ENCODE data around the gene KIAA1958. TPM values are rescaled to one million over a fixed set of nuclear protein-coding genes. Genes with fewer than 3 reads are reported as not detected.

The KIAA1958 gene
- polyA plus RNA-seq, 3 donors: 1.9 to 4.2 (median 1.9) TPM

GRCh38 chr9:112445196-112445595 is 41.4 kb upstream of the KIAA1958 start:
- no peak overlapping the region for H3K9ac ChIP-seq (ENCODE audit: insufficient read depth, low read length, poor library complexity, severe bottlenecking)
- peak overlapping the region in 1 of 7 donors; percentile 50 for H3K27ac Mint-ChIP-seq

GRCh38 chr9:112446080-112446479 is 40.5 kb upstream of the KIAA1958 start:
- Histone ChIP-seq H3K9ac (ENCODE audit: insufficient read depth, low read length, poor library complexity, severe bottlenecking) (no peak overlapping the region), H3K4me2 (replicated peaks; ENCODE audit: extremely low read depth, low read length, poor library complexity, severe bottlenecking) (no peak overlapping the region), H4K20me1 (ENCODE audit: insufficient read depth, low read length) (no peaks in the 10 kb centered on the region), H2AFZ (ENCODE audit: insufficient read depth, low read depth, low read length, poor library complexity, severe bottlenecking) (no peak overlapping the region), H3K36me3 (replicated peaks in 1 of 2; ENCODE audit: control insufficient read depth in 1 of 2, insufficient read depth in 2 of 2, low read length in 2 of 2) (peaks cover 0 to 9% of the 10 kb centered on the region in 2 donors), H3K9me3 (replicated peaks in 1 of 2; ENCODE audit: control insufficient read depth in 1 of 2, insufficient read depth in 1 of 2, low read length in 2 of 2) (no peaks in the 10 kb centered on the region), H3K27ac (ENCODE audit: low read depth in 1 of 2, low read length in 2 of 2) (peak overlapping the region in 1 of 2 donors; percentile 58), H3K27me3 (ENCODE audit: control insufficient read depth in 2 of 2, insufficient read depth in 2 of 2, low read length in 2 of 2) (no peaks in the 10 kb centered on the region), H3K4me1 (ENCODE audit: control insufficient read depth in 1 of 2, insufficient read depth in 2 of 2, low read length in 2 of 2) (peaks cover 8 to 21% of the 10 kb centered on the region in 2 donors), H3K4me3 (replicated peaks in 1 of 3; ENCODE audit: low read depth in 2 of 3, low read length in 3 of 3) (no peak overlapping the region), H3K79me2 (ENCODE audit: insufficient read depth, low read length) (no peaks in the 10 kb centered on the region)
- TF ChIP-seq CTCF (IDR thresholded peaks at IDR 0.05): no peak
- peak overlapping the region in 2 of 7 donors; percentile 27 to 42 for H3K27ac Mint-ChIP-seq
- H3K9me3 Mint-ChIP-seq: no peaks in the 10 kb centered on the region
- H3K4me1 Mint-ChIP-seq: peaks cover 28% of the 10 kb centered on the region
- H3K36me3 Mint-ChIP-seq: peaks cover 14 to 27% of the 10 kb centered on the region in 2 donors
- no CpG with 5 or more reads among the region's 2 CpGs for WGBS (ENCODE audit: insufficient coverage)
- intact Hi-C loops (cut with micrococcal nuclease): no loop called here
- no peak for DNase-seq
- no peak overlapping the region for H3K4me3 Mint-ChIP-seq
- H3K27me3 Mint-ChIP-seq (ENCODE audit: low read depth in 3 of 3): no peaks in the 10 kb centered on the region

More at GRCh38 chr9:112445196-112445595, 41.4 kb upstream of the KIAA1958 start:
- H3K27me3 ChIP-seq (ENCODE audit: control insufficient read depth in 2 of 2, insufficient read depth in 2 of 2, low read length in 2 of 2): no peaks in the 10 kb centered on the region
- TF ChIP-seq CTCF (IDR thresholded peaks at IDR 0.05): no peak
- no CpG with 5 or more reads among the region's 1 CpG for WGBS (ENCODE audit: insufficient coverage)
- no peak overlapping the region for H3K4me3 Mint-ChIP-seq
- peaks cover 0 to 2% (median 0%) of the 10 kb centered on the region in 3 donors for H3K27me3 Mint-ChIP-seq (ENCODE audit: low read depth in 3 of 3)
- no peak overlapping the region for H2AFZ ChIP-seq (ENCODE audit: insufficient read depth, low read depth, low read length, poor library complexity, severe bottlenecking)
- H3K36me3 Mint-ChIP-seq: peaks cover 19 to 32% of the 10 kb centered on the region in 2 donors
- peaks cover 28% of the 10 kb centered on the region for H3K4me1 Mint-ChIP-seq
- H3K4me1 ChIP-seq (ENCODE audit: control insufficient read depth in 1 of 2, insufficient read depth in 2 of 2, low read length in 2 of 2): peaks cover 8 to 21% of the 10 kb centered on the region in 2 donors
- no peaks in the 10 kb centered on the region for H3K79me2 ChIP-seq (ENCODE audit: insufficient read depth, low read length)
- no peak overlapping the region for H3K4me3 ChIP-seq (replicated peaks in 1 of 3; ENCODE audit: low read depth in 2 of 3, low read length in 3 of 3)
- H3K27ac ChIP-seq (ENCODE audit: low read depth in 1 of 2, low read length in 2 of 2): no peak overlapping the region
- DNase-seq: no peak
- peaks cover 0 to 9% of the 10 kb centered on the region in 2 donors for H3K36me3 ChIP-seq (replicated peaks in 1 of 2; ENCODE audit: control insufficient read depth in 1 of 2, insufficient read depth in 2 of 2, low read length in 2 of 2)
- H3K9me3 Mint-ChIP-seq: peaks cover 0 to 1% (median 0%) of the 10 kb centered on the region in 7 donors
- H3K9me3 ChIP-seq (replicated peaks in 1 of 2; ENCODE audit: control insufficient read depth in 1 of 2, insufficient read depth in 1 of 2, low read length in 2 of 2): no peaks in the 10 kb centered on the region
- H4K20me1 ChIP-seq (ENCODE audit: insufficient read depth, low read length): no peaks in the 10 kb centered on the region
- intact Hi-C loops (cut with micrococcal nuclease): no loop called here
- no peak overlapping the region for H3K4me2 ChIP-seq (replicated peaks; ENCODE audit: extremely low read depth, low read length, poor library complexity, severe bottlenecking)

All from CD14-positive monocyte (primary cell).